DLD1 (cell line): ENCODE data around the gene CD209.
"Not testable (repeated sequence)": the region's sequence is repeated elsewhere in the genome, so short reads cannot be mapped to it uniquely, and the experiment has no call there.

ENCODE experiments used
- in situ Hi-C: cut with HindIII; loops from 2 replicates; pipeline ENCODE4 v1.10.0; 2017; ENCODE audit warnings: low sequenced_read_pairs

CD209 gene, protein sequence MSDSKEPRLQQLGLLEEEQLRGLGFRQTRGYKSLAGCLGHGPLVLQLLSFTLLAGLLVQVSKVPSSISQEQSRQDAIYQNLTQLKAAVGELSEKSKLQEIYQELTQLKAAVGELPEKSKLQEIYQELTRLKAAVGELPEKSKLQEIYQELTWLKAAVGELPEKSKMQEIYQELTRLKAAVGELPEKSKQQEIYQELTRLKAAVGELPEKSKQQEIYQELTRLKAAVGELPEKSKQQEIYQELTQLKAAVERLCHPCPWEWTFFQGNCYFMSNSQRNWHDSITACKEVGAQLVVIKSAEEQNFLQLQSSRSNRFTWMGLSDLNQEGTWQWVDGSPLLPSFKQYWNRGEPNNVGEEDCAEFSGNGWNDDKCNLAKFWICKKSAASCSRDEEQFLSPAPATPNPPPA

DNA sequence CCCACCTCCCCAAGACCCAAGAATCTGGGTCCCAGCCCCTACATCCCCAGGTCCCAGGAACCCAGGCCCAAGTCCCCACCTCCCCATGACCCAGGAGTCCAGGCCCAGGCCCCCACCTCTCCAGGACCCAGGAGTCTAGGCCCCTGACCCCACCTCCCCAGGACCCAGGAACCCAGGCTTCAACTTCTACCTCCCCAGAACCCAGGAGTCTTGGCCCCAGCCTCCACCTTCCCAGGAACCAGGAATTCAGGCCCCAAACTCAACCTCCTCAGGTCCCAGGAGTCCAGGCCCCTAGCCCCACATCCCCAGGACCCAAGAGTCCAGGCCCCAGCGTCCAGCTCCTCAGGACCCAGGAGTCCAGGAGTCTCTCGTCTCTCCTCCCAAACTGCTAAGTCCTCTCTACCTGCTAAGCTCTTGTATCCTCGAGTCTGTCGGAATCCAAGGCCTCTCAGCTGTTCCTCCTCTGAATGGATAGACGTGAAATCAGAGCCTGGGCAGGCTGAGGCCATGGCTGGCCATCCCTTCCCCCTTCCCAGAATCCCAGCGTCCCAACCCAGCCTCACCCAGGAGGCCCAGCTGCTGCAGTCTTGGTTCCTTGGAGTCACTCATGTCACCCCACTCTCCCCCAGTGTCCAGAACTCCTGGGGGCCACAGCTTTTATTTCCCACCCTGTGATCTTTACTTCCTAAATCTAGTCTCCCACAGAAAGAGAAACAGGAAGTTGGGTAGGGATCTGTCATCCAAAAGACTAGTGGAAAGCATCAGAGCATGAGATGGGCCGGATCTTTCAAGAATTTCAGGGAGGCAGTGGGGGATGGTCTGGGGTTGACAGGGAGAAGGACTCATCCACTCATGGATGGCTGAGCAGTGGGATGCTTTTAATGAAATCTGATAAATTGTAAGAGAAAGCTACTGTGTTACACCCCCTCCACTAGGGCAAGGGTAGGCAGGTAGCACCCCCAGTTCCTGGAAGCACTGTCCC, at the start of gene CD209:
CD209 (minus strand) TSS at position 632 of the 982 bp plus-strand sequence; CDS start at position 609, 23 bp downstream.
- in situ Hi-C loops, result no loop called here

DNA sequence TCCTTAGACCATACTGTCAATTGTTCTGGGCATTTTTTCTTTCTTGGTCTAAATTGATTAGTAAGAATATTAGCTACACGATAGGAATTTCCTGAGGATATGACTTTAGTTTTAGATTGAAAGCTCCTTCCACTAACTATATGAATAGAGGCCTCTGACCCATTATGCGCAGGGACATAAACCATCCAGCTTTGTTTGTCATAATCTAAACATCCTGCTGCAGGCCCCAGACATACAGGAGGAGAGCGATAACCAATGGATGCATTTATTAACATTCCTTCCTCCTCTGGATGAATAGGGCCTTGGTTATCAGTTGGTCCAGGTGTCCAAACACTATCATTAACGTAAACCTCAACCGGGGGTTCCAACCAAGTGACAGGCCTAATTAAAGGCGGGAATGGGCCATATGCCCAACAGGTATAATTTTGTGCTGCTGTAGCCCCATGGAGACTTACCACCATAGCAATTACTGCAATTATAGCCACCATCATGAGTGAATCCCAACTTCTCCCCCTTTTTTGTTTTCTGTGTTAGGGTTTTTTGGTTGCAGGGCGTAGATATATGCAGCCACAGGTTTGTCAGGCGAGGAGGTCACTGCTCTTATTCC, 48.3 kb upstream of the CD209 start:
- in situ Hi-C loops, result no loop called here

DNA sequence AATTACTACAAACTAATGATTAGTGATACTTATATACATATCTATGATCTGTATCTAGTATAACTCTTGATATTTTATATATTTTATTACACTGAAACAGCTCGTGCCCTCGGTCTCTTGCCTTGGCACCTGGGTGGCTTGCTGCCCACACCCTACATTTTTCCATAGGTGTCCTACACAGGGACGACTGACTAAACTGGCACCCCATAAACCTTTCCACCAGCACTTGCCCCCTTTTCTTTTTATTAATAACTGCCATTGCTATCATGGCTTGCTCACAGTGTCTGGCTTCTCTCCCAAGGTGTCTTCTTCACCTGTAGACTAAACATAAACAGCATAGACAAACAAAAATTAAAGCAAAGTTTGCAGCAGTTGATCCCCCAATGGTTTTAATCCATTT, 46.2 kb upstream of the CD209 start:
- in situ Hi-C loops, result no loop called here

DNA sequence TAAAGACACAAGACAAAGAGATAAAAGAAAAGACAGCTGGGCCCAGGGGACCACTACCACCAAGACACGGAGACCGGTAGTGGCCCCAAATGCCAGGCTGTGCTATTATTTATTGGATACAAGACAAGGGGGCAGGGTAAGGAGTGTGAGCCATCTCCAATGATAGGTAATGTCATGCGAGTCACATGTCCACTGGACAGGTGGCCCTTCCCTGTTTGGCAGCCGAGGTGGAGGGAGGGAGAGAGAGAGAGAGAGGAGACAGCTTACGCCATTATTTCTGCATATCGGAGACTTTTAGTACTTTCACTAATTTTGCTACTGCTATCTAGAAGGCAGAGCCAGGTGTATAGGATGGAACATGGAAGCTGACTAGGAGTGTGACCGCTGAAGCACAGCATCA, 45.4 kb upstream of the CD209 start:
- in situ Hi-C loops, result not testable (repeated sequence)

DNA sequence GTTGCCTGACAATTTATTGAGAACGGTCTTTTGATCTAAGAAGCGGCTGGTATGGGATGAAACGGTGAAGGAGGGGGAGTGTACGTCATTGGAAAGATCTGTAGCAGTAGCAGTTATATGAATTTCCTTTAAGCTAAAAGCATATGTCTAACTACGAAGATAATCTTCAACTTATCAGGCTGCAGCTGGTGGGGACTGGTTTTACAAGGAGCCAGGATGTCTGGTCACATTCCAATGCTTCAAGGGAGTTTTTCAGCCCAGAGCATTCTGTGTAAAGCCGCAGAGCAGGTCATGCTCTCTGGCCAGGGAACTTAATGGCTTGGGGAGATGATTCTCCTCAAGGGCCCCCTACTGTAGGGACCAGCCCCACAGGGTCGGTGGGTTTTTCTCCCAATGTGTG, 44.9 kb upstream of the CD209 start:
- in situ Hi-C loops, result no loop called here

DNA sequence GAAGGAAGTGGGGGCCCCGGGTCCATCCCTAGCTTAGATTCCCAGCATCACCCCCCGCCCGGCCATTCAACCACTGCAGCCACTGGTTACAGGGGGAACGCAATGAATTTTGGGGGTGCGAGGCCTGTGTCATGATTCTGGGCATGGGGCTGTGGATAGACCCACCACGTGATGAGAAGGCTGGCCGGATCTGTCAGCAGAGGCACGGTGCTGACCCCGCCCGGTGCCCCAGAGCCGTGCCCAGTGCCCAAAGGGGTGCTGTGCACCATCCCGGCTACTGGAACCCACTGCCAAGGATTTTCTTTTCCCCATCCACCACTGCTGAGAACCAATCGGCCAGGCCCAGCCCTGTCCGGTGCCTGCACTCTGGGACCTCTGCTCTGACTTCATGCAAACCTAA, 43.1 kb upstream of the CD209 start:
- in situ Hi-C loops, result no loop called here

DNA sequence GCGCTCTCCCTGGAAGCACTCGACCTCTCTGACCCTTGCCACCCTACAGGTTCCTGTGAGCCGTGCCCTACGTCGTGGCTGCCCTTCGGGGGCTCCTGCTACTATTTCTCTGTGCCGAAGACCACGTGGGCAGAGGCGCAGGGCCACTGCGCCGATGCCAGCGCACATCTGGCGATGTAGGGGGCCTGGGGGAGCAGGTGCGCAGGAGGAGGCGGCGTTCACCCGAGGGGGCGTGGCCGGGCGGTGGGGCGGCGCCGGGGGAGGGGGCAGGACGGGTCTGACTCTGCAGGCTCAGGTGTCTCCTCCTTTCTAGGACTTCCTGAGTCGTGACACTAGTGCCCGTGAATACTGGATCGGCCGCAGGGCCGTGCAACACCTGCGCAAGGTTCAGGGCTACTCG, 42.1 kb upstream of the CD209 start:
- in situ Hi-C loops, result no loop called here

DNA sequence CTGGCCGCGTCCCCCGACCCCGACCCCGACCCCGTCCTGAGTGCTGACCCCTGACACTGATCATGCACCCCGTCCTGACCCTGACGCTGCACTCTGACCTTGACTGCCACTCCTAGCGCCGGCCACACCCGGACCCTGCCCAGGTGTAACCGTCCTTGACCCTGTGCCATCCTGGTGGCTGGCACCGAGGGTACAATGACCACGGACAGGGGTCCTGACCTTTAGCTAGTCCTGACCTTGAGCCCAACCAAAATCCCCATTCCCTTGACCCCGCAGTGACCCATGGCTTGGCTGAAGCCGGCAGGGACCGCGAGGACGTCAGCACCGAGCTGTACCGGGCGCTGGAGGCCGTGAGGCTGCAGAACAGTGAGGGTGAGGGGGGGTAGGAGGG, 41.6 kb upstream of the CD209 start:
- in situ Hi-C loops, result no loop called here

DNA sequence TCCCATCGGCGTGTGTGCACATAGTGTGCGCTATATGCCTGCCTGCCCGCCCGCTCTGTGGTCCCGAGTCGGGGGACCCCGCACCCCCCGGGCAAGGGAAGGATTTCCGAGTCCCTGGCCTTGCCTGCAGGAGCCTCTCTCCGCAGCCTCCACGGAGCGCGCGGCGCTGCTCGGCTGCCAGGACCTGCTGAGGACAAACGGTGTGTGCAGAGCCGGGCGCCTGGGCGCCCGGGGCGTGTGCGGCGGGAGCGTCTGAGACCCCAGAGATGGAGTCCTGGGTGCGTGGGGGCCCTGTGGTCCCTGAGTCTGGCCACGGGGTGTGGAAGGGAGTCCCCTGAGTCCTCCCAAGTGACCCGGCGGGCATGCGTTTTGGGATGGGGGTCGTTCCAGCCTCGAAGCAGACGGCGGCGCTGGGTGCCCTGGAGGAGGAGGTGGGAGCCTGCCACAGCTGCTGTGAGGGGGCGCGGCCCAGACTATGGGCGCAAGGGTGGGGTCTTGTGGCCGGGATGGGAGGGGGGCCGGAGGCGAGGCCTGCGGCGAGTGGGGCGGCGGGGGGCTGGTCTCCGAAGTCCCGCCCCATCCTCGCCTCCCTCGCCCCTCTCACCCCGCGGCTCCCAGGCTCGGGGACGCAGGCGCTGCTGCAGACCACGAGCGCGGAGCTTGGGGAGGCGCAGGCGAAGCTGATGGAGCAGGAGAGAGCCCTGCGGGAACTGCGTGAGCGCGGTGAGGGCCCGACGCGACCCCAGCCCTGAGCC, 41.0 kb upstream of the CD209 start:
- in situ Hi-C loops, result no loop called here

DNA sequence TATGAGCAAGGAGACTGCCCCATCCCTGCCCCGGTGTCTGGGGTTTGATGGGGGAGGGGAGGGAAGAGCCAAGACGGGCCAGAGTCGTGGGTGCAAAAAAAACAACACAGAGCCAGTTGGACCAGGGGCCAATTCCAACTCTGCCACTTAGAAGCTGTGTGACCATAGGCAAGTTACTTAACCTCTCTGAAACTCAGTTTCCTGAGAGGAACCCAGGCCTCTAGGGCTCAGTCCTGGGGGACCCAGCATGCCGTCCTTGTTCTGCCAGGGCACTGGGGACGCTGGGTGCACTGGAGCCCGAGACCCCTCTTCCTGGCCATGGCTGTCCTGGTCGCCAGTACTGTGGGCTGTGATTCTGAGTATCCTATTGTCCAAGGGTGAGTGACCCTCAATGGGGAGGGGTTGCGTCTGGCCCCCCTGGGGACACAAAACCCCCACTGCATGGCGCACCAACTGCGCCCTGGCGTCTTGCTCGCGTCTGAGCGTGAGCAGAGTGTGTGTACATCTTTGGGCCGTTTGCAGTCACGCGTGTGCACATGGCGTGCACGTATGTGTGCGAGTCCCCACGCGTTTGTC, 40.4 kb upstream of the CD209 start:
- in situ Hi-C loops, result no loop called here

DNA sequence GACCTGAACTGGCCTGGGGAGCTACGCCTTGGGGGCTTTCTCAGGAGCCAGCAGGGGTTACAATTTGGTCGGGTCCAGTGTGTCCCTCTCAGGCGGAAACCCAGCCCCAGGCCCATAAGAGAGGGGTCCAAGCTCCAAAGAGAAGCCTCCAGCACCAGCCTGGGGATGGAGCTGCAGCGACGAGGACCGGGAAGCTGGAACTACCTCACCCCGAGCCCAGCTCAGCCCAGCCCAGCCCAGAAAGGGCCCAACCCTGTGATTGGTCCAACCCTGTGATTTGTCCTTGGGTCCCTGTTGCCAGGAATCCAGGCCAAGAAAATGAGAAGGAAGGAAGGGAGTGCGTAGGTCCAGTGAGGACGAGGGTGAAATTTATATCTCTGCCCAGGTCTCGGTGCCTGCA, 39.8 kb upstream of the CD209 start:
- in situ Hi-C loops, result no loop called here

DNA sequence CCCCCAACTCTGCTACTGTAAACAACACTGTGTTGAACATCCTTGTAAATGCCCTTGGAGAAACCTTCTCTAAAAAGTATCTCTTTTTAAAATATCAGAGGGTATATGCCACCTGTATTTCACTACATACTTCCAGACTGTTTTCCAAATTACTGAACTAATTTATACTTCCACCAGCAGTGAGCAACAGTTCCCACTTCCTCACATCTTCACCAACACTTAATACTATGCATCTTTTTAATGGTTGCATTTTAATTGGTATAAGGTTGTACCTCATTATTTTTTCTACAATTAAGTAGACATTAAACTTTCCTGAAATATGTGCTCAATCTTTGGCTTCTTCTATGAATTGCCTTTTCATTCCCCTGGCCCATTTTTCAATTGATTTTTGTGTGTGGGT, 37.5 kb upstream of the CD209 start:
- in situ Hi-C loops, result no loop called here

DNA sequence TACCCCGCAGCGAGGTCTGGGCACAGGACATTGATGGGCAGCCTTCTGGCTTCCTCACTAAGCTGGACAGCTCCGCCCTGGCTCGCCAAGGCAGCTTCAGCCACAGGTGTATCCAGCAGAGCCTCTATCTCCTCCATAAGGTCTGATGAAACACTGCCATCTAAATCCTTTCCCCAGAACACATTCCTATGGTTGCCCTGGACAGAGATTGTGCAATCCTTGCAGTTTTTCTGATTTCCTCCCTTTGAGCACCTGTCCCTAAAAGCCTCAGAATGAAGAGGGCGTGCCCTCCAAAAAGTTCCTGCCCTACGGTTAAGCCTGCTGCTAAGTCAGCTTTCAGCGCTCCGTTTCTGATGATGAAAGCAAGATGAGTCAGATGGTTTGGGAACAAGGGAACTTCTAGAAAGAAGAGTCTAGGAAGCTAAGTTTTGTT, 36.7 kb upstream of the CD209 start:
- in situ Hi-C loops, result no loop called here

DNA sequence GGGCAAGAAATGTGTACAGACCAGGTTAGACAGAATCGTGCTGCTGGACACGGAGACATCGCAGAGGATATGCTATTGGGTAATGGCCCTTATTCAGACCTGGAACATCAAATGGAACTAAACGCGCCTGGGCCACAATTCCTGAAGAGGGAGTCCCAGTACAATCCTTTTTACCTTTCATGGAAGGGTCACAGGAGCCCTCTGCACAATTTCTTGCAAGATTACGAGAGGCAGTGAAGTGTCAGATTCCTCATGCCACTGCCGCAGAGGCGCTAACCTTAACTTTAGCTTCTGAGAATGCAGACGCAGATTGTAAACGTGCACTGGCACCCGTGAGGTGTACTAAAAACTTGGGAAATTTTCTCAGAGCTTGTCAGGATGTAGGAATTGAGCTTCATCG, 33.8 kb upstream of the CD209 start:
- in situ Hi-C loops, result no loop called here

DNA sequence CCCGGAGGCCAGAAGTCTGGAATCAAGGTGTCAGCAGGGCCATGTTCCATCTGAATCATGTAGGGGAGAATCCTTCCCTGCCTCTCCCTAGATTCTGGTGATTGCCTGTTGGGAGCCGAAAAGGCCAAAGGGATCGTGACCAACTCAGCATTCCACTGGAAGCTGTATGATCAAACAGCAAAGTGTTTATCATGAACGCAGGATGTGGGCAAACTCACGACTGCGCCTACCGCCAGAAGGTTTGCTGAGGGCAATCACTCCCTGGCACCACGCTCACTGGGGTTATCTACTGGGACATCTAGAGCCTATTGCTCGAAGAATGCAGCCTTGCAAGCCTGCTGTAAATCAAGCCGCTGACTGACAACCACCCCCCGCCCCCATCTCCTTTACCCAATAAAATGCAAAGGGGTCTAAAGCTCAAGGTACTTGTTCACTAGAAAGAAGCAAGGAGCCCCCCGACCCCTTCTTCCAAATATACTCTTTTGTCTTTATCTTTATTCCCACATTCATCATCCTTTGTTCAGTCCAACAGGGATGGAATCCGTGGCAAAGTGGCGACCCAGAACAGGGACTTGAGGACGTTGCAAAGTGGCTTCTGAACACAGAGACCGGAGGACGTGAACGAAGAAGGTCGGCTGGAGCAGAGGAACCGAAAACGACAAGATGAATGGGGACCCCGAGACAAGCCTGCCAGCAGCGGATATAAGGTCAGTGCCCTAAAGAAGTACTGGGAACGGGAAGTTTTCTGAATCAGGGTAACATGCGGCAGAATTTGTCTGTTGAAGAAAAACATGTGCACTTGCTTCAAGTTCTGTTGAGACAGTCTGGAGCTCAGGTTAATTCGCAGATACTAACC, 32.5 kb upstream of the CD209 start:
- in situ Hi-C loops, result no loop called here

DNA sequence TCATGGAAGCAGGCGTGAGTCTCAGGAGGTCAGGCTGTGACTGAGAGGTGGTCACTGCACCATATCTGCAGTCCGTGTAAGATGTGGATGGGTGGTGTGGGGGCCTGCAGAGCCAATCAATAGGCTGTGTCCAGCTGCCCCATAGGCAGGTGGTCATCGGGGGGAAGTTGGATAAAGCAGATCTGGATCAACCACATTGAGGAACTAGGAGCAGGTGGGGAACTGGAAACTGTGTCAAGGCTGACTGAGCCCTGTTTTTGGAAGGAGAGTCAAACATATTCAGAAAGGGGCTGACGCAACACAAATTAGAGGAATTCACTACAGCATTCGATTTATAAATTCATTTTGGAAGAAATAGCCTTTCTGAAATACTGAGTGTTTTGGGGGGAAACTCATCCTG, 30.7 kb upstream of the CD209 start:
- in situ Hi-C loops, result no loop called here

DNA sequence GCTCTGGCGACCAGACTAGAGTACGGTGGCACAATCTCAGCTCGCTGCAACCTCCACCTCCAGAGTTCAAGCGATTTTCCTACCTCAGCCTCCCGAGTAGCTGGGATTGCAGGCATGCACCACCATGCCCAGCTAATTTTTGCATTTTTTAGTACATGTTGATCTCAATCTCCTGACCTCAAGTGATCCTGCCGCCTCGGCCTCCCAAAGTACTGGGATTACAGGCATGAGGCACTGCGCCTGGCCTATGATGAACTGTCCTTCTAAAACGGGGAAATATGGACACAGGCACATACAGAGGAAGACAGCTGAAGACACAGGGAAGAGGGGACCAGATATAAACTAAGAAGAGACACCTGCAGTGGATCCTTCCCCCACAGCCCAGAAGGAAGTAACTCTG, 28.4 kb upstream of the CD209 start:
- in situ Hi-C loops, result no loop called here

DNA sequence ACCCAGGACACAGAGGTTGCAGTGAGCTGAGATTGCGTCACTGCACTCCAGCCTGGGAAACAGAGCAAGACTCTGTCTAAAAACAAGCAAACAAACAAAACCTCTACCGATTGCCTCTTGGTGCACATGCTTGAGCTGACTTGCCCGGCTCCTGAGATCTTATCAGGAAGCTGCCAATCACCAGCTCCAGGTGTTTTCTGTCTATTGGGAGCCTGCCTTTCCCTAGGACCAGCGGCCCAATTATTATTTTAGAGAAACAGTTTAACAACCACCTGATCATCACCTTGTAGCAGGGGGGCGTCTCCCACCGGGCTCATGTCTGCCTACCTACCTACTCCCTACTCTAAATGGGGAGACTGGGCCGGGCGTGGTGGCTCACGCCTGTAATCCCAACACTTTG, 26.5 kb upstream of the CD209 start:
- in situ Hi-C loops, result no loop called here

DNA sequence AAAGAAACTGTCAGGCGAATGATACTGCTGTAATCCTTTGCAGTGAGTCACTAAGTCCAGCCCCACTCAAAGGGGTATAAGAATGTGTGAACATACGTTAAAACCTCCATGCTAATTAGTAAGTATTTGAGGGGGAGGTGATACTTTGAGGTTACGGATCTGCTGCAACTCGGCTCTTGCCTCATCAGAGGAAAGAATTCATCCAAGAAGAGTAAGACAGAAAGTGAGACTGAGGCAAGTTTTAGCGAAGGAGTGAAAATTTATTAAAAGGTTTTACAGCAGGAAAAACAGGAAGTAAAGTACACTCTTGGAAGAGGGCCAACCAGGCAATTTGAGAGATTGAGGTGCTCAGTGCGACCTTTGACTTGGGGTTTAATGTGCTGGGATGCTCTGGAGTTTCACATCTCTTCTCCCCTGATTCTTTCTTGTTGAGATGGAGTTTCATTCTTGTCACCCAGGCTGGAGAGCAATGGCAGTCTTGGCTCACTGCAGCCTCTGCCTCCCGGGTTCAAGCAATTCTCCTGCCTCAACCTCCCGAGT, 25.5 kb upstream of the CD209 start:
- in situ Hi-C loops, result no loop called here
